HG03520 (cell line): ENCODE results near the gene KIF15.

Source experiments
- ATAC-seq: cut with Tn5 transposase; IDR thresholded peaks from one replicate; pipeline ENCODE4 v1.9.1; 2021; ENCODE audit warnings: mild to moderate bottlenecking, moderate library complexity; ENCODE audit not compliant: unreplicated experiment

KIF15 gene, protein sequence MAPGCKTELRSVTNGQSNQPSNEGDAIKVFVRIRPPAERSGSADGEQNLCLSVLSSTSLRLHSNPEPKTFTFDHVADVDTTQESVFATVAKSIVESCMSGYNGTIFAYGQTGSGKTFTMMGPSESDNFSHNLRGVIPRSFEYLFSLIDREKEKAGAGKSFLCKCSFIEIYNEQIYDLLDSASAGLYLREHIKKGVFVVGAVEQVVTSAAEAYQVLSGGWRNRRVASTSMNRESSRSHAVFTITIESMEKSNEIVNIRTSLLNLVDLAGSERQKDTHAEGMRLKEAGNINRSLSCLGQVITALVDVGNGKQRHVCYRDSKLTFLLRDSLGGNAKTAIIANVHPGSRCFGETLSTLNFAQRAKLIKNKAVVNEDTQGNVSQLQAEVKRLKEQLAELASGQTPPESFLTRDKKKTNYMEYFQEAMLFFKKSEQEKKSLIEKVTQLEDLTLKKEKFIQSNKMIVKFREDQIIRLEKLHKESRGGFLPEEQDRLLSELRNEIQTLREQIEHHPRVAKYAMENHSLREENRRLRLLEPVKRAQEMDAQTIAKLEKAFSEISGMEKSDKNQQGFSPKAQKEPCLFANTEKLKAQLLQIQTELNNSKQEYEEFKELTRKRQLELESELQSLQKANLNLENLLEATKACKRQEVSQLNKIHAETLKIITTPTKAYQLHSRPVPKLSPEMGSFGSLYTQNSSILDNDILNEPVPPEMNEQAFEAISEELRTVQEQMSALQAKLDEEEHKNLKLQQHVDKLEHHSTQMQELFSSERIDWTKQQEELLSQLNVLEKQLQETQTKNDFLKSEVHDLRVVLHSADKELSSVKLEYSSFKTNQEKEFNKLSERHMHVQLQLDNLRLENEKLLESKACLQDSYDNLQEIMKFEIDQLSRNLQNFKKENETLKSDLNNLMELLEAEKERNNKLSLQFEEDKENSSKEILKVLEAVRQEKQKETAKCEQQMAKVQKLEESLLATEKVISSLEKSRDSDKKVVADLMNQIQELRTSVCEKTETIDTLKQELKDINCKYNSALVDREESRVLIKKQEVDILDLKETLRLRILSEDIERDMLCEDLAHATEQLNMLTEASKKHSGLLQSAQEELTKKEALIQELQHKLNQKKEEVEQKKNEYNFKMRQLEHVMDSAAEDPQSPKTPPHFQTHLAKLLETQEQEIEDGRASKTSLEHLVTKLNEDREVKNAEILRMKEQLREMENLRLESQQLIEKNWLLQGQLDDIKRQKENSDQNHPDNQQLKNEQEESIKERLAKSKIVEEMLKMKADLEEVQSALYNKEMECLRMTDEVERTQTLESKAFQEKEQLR (N-terminal part only)

DNA sequence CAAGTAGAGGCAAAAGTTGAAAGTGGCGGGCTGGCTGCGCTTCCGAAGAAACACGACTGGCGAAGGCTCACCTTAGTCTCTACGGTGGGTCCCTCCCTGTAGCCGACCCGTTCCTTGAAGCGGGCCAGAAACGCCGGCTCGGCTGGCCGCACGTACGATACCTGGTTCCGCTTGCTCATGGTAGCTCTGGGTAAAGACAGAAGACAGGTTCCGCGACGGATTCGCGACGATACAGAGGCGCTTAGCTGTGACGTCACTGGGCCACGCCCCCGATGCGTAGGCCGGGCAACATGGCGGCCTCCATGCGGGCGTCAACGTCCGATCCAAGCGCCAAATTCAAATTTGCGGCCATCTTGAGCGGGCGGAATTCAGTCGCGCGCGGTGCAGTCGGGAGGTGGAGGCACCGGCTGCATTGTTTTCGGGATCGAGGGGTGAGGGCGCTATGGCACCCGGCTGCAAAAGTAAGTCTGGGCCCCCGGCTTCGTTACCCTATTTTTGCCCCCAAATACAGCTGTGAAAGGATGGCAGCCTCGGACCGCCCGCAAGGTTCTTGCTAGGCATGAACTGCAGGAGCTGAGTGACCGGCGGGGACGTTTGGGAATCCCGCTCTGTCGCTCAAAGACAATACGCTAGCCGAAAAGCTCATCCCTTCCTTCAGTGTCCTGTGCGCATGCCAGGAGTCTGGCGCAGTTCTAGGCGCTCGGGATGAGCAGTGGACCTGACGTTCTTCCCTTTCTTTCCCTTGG is at the start of gene KIF15, which contains the start of gene KIAA1143:
Gene KIF15, plus strand, starts transcription at position 371 of the 746 bp plus-strand sequence. Its CDS starts 72 bp downstream, at position 443.
Gene KIAA1143, minus strand, starts transcription at position 196 of the 746 bp plus-strand sequence. Its CDS starts 17 bp downstream, at position 179.
- peak; percentile 79 for ATAC-seq

DNA sequence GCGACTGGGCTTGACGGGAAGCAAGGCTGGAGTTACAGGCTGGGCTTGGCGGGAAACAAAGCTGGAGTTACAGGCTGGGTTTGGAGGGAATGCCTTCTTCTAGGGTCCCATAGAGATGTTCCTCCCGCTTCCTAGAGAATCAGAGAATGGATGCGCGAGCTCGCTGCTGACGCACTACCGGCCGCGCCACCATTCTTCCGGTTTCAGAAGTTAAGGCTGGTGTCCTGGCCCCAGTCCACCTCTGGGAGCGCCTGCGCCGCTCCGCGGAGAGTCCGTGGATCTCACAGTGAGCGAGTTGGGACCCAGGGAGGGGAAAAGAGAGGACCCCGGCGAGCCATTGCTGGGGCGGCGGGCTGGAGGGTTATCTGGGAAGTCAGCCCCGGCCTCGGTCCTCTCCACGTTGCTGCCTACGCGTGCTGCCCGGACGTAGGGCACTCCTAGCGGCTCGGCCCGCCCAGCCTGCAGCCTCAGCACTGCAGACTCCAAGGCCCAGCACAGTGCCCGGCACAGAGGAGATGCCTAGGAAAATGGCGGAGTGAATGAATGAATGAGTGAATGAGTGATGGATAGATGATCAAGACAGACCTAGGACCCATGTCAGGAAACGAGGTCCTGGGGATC is 49.0 kb upstream of the KIF15 start, which contains the start of gene ZNF502:
Gene ZNF502, plus strand, starts transcription at position 206 of the 621 bp plus-strand sequence. CDS start 7,602 bp downstream, outside the sequence.
- ATAC-seq, result no peak

DNA sequence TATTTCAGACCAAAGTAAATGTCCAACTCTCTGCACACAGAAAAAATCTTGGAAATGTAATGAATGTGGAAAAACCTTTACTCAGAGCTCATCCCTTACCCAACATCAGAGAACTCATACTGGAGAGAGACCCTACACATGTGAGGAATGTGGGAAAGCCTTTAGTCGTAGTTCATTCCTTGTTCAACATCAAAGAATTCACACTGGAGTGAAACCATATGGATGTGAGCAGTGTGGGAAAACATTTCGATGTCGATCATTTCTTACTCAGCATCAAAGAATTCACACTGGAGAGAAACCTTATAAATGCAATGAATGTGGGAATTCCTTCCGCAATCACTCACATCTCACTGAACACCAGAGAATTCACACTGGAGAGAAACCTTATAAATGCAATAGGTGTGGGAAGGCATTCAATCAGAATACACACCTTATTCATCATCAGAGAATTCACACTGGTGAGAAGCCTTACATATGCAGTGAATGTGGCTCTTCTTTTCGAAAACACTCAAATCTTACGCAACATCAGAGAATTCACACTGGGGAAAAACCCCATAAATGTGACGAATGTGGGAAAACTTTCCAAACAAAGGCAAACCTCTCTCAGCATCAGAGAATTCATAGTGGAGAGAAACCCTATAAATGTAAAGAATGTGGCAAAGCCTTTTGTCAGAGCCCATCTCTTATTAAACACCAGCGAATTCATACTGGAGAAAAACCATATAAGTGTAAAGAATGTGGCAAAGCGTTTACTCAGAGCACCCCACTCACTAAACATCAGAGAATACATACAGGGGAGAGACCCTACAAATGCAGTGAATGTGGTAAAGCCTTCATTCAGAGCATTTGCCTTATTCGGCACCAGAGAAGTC is 40.1 kb upstream of the KIF15 start:
- no peak for ATAC-seq

DNA sequence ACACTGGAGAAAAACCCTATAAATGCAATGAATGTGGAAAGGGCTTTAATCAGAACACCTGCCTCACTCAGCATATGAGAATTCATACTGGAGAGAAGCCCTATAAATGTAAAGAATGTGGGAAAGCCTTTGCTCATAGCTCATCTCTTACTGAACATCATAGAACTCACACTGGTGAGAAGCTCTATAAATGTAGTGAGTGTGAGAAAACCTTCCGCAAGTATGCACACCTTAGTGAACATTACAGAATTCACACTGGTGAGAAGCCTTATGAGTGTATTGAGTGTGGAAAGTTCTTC is 39.5 kb upstream of the KIF15 start:
- ATAC-seq, result no peak

DNA sequence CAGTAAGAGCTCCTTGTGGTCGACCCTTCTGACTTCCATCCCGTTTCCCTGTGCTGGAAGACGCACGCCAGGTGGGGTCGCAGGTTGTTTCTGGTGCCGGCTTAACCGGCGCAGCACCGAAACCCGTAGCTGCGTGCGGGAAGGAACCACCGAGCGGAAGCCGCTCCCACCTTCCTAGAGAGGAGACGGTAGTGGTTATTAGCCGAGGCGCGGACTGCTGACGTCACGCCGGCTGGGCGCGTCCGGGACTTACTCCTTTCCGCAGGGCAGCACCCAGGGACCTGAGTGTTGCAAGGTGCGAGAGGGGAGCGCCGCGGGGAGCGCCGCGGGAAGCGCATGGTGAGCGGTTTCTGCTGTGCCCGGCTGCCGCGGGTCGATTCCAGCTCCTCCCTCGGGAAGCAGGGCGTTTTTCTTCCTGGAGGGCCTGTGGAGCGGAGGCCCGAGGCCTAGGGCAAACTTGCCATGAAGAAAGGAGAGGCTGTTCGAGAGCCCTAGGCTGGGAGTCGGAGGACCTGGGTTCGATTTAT is 32.1 kb upstream of the KIF15 start, which contains the start of gene ZNF501:
Gene ZNF501, plus strand, starts transcription at position 252 of the 527 bp plus-strand sequence. CDS start 4,787 bp downstream, outside the sequence.
- peak; percentile 64 for ATAC-seq

DNA sequence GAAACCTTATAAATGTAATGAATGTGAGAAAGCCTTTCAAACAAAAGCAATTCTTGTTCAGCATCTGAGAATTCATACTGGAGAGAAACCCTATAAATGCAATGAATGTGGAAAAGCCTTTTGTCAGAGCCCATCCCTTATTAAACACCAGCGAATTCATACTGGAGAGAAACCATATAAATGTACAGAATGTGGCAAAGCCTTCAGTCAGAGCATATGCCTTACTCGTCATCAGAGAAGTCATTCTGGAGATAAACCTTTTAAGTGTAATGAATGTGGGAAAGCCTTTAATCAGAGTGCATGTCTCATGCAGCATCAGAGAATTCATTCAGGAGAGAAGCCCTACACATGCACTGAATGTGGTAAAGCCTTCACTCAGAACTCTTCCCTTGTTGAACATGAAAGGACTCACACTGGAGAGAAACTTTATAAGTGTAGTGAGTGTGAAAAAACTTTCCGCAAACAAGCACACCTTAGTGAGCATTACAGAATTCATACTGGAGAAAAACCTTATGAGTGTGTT is 26.9 kb upstream of the KIF15 start:
- no peak for ATAC-seq

DNA sequence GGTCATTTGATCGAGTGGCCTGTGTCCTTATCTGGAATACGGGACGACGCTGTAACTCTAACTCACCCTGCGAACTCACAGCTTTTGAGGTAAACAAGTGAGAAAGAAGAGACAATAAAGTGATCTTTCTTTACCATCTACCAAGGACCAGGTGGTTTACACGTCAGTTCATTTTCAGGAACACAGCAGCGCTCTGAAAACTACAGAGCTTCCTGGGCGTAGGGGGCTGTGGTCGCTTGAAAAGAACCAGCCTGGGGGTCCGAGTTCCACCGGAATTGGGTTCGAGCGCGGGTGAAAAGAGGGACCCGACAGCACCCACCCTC is 532 bp upstream of the KIF15 start:
- ATAC-seq, result peak; percentile 7

DNA sequence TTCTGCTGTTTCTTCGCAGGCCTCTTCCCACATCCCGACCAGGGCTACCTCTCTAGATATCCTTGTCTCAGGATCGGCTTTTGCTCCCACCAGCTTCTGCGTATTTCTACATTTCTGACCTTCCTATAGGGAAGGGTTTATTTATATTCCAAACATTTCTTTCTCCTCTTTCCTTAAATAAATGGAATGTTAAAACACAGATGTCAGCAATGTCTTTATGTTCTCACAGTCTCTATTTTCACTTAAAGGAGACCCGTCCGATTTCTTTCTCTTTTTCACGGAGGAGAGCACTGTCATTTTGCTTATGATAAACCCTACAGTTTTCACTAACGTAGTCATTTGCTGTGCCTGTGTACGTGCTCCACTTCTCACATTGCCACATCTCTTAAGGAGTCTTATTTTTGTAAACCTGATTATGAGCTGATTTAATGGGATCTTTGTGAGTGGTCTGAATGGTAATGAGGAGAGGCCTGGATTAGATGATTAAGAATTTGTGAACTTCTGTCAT is 630 bp downstream of the KIF15 start:
- no peak for ATAC-seq

DNA sequence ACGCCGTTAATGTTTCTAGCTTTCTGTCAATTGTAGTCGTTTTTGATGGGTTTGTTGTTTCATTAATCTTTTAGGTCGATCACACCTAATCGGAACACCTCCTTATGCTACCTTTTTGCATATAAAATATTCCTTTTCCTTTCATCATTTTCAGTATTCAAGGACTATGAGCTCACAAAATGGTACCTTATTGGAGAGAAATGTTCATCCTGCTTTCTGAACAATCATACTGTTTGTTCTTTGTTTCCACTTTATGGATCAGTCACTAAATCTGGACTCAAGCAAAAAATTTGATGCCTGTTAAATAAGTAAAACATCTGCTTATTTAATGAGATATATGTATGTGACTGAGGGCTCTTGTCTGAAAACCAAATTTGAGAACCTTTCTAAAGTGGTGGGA is 1.1 kb downstream of the KIF15 start:
- no peak for ATAC-seq

DNA sequence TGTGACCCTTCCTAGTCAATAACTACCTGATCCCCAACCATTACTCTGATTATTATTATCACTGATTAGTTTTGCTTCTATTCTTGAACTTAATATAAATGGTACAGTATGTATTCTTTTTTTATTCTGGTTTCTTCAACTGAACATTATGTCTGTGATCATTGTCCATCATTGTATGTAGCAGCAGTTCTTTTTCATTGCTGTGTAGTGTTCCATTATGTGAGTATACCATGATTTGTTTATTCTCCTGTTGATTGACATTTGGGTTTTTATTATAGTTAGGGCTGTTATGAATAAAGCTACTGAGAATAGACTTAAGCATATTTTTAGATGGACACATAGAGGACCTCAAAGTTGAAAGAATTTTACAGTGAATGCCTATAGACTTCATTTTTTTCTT is 2.7 kb downstream of the KIF15 start:
- ATAC-seq, result no peak

DNA sequence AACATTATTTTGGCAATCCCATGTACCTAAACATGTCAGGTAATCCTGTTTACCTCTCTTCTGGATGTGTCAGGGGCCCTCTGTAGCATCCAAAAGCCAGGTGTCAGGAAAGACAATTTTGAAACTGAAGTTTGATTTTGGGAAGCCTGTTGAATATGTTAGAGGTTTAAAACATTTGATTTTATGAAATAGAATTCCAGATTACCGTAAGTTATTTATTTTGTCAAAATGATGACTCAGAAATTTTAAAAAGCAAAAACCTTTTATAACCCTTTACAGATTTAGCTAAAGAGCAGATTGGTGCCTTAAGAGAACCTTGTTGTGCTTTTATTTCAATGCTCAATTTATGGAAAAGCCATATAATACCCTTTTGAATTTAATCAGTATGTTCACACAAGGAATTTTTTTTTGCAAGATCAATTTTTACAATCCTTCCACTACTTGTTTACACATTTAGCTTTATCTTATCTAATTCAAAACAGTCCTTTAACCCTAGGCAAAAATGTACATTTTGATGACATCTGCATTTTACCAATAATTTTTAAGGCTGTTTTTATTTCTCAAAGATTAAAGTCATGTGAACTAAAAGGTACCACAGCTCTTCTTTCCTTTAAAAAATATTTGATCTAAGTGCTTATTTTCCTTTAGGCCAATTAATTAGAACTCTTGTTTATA is 10.0 kb downstream of the KIF15 start:
- no peak for ATAC-seq

DNA sequence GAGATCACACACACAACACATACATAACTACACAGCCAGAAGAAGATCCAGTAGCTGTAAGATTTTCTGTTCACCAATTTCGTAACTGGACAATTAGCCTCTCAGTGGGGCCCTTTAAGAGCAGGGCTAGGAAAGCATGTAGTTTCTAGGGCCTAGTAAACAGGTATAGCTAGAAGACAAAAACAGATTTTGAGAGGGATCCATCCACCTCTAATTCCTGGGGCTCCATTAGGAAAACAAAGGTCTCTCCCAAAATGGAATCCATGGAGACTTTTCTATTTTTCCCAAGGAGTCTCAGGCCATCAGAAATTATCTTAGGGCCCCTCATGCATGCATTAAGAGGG is 10.5 kb downstream of the KIF15 start:
- ATAC-seq, result no peak

DNA sequence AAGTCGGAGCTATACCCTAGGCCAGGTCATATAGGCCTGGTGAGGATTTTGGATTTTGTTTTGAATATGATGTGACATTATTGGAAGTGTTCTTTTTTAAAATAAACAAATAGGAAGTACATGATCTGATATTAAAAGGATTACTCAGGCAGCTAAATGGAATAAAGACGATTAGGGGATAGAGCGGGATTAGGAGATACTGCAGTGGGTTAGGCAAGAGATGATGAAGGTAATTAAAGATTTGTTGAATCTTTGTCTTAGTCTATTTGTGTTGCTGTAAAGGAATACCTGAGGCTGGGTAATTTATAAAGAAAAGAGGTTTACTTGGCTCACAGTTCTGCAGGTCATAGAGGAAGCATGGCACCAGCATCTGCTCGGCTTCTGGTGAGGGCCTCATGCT is 21.3 kb downstream of the KIF15 start:
- no peak for ATAC-seq

DNA sequence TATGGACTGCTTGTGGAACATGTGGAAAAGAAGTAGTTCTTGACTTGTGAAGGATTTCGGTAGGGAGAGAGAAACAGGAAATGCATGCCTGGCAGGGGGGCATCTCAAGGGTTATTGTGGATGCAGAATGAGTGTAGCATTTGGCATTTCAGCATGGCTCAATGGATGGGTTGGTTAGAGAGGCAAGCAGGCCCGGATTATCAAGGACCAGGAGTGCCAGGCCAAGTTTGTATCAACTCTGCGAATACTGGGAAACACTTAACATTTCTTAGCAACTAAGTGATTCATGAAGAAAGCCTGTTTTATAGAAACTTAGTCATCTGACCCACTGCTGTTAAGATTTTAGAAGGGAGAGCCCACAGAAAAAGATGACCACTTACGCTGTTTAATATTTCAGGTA is 33.6 kb downstream of the KIF15 start:
- no peak for ATAC-seq

DNA sequence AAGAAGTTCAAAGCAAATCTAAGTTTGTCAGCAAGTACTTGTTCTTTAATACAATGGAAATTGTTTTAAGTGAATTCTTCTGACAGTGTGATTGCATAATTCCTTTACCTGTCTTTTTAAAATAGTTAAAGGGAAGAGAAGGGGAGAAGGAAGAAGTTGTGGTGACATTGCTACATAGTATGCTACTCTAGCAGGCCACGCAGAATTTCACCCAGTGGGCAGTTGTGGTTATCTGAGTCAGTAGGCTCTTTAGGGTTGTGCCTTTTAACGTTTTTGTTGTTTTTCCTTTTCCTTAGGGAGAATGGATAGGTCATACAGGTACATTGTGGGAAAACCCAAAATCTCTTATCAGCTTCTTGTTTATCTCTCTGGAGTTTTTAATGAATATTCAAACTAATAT is 40.4 kb downstream of the KIF15 start:
- no peak for ATAC-seq

DNA sequence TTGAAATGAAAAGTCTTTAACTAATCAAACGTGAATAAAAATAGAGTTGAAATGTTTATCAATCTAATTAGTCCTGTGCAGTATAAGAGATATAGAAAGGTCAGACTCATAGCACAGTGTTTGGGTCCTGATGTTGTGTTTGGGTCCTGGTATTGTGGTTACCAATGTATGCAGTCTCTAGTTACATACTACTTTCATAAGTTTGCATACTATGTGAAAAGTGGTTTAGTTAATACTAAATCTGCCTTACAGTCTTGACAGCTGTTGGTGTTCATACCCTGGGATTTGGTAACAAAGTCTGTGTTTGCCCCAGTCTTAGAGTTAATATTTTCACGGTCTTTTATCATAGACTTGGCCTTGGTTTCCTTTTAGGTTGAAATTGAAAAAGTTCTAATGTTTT is 41.7 kb downstream of the KIF15 start:
- ATAC-seq, result no peak

DNA sequence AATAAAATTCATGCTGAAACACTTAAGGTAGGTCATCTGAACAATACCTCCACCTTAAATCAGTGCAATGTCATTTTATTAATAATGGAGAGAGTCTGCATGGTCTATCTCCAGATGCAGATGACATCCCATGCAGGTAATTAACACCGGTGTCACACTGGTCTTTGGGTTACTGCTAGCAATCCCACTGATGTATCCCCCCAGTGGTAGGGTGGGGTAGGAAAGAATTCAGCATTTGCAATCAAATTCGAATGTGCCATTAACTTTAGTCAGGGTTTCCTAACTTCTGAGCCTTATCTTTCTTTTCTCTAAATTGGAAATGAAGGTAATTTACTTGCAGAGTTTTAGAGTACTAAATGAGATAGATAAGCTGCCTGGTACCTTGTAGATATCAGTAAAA is 44.4 kb downstream of the KIF15 start:
- ATAC-seq, result no peak

DNA sequence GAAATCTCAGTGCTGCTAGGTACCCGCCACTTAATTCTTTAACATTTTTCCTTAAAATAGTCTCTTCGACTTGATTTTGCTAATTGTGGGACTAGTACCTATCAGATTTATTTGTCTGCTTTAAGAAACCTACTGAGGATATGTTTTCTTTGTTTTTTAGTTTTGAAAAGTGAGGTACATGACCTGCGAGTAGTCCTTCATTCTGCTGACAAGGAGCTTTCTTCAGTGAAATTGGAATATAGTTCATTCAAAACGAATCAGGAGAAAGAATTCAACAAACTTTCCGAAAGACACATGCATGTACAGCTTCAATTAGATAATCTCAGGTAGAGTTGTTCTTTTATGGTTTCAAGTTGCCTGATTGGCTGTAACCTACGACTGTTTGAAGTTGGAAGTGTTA is 53.2 kb downstream of the KIF15 start:
- ATAC-seq, result no peak
